ENCODE measurements around the gene INSYN2B.

DNA sequence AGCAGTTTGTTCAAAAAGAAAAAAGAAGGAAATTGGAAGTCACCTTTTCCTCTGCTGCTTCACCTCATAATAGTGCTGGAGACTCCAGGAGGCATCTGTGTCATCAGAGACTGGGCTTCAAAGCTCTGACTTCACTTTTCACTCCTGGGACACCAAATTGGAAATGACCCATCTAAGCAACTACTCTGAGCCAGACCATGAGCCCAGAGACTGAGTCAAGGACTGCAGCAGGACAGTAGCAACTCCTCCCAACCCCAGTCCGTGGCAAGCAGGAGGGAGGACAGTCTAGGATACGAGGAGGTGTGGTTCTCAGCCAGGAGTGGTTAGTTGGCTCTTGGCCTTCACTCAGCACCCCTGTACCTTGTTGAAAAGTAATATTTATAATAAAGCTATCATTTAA lies 131.5 kb downstream of the INSYN2B start:
- TF ChIP-seq, protein P1, sequence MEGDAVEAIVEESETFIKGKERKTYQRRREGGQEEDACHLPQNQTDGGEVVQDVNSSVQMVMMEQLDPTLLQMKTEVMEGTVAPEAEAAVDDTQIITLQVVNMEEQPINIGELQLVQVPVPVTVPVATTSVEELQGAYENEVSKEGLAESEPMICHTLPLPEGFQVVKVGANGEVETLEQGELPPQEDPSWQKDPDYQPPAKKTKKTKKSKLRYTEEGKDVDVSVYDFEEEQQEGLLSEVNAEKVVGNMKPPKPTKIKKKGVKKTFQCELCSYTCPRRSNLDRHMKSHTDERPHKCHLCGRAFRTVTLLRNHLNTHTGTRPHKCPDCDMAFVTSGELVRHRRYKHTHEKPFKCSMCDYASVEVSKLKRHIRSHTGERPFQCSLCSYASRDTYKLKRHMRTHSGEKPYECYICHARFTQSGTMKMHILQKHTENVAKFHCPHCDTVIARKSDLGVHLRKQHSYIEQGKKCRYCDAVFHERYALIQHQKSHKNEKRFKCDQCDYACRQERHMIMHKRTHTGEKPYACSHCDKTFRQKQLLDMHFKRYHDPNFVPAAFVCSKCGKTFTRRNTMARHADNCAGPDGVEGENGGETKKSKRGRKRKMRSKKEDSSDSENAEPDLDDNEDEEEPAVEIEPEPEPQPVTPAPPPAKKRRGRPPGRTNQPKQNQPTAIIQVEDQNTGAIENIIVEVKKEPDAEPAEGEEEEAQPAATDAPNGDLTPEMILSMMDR (IDR thresholded peaks at IDR 0.05; ENCODE audit: poor library complexity): no peak
- TF ChIP-seq EZH2phosphoT487 (IDR thresholded peaks at IDR 0.05; ENCODE audit: low read depth, severe bottlenecking, unreplicated experiment): no peak
- TF ChIP-seq EZH2 (IDR thresholded peaks at IDR 0.05; ENCODE audit: borderline replicate concordance): no peak

Measured in hepatocyte (in vitro differentiated cells).